GM21737 (cell line): ENCODE results near the gene OR4F16.
"Not testable (repeated sequence)": the region's sequence is repeated elsewhere in the genome, so short reads cannot be mapped to it uniquely, and the experiment has no call there.

Source experiments
- ATAC-seq: cut with Tn5 transposase; IDR thresholded peaks from one replicate; pipeline ENCODE4 v1.9.1; 2021; ENCODE audit warnings: mild to moderate bottlenecking, moderate library complexity; ENCODE audit not compliant: unreplicated experiment

The OR4F16 gene

GRCh38 chr1:686554-686953, at the start of gene OR4F16:
Gene OR4F16, minus strand, starts transcription at chr1:686654. Its CDS starts 0 bp downstream, at chr1:686654.
- not testable (repeated sequence) for ATAC-seq

GRCh38 chr1:733649-734048, 47.2 kb upstream of the OR4F16 start:
- not testable (repeated sequence) for ATAC-seq

GRCh38 chr1:727040-727439, 40.6 kb upstream of the OR4F16 start:
- ATAC-seq, result not testable (repeated sequence)
